GM10266 (cell line): ENCODE data around the gene NLGN2.

ENCODE experiments used
- DNase-seq: peaks from one replicate; pipeline ENCODE4 v3.0.0; 2012; ENCODE audit errors: extremely low spot score
- TF ChIP-seq, protein P1 (sequence below): IDR thresholded peaks from 2 replicates; pipeline ENCODE4 v1.5.1; 2012; ENCODE audit warnings: mild to moderate bottlenecking, low read depth; ENCODE audit not compliant: control insufficient read depth, insufficient read depth; ENCODE audit errors: missing control alignments

Gene NLGN2

GRCh38 chr17:7403977-7404736 lies 3.5 kb upstream of the NLGN2 start, which contains the start of gene TMEM256:
Gene TMEM256, minus strand, starts transcription at chr17:7404097. Its CDS starts 13 bp downstream, at chr17:7404084.
- TF ChIP-seq, protein P1, sequence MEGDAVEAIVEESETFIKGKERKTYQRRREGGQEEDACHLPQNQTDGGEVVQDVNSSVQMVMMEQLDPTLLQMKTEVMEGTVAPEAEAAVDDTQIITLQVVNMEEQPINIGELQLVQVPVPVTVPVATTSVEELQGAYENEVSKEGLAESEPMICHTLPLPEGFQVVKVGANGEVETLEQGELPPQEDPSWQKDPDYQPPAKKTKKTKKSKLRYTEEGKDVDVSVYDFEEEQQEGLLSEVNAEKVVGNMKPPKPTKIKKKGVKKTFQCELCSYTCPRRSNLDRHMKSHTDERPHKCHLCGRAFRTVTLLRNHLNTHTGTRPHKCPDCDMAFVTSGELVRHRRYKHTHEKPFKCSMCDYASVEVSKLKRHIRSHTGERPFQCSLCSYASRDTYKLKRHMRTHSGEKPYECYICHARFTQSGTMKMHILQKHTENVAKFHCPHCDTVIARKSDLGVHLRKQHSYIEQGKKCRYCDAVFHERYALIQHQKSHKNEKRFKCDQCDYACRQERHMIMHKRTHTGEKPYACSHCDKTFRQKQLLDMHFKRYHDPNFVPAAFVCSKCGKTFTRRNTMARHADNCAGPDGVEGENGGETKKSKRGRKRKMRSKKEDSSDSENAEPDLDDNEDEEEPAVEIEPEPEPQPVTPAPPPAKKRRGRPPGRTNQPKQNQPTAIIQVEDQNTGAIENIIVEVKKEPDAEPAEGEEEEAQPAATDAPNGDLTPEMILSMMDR, result no peak
- DNase-seq, result peak; percentile 98

GRCh38 chr17:7404737-7405349 lies 2.8 kb upstream of the NLGN2 start:
- TF ChIP-seq, protein P1, result no peak
- DNase-seq, result no peak

DNA sequence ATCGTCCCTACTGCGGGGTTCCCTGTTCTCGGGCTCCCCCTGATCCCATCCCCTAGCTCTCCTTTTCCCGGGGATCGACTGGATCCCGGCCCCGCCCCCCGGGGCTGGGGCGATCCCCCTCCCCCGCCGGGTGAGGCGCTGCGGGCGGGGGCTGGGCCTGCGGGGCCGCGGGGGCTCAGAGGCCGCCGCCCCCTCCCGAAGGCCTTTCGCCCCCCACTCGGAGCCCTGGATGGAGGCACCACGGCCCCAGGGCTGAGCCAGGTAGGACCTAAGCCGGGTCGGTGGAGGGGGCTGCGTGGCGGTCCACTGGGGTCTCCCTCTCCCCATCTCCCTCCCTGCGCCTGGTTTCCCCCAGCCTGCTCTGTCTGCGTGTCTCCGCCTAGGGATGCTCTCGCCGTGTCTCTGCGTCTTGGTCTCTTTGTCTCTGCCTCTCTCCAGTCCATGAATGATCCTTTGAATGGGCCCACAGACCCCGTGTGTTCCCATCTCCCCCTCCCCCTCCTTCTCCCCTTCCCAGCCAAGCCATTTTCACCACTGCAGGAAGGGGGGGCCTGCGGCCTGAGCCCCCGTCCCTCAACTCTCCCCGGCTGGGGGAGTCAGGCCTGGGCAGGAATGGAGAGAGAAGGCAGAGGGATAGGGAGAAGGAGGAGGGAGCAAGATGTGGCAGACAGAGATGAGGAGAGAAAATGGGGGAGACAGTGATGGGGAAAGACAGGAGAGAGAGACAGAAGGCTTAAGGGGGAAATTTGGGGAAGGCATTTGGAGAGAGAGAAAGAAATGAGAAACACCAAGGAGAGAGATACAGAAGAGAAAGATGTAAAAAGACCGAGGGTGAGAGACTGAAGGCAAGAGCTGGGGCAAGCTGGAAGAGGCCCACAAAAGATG lies 2.1 kb upstream of the NLGN2 start:
- TF ChIP-seq, protein P1, result no peak
- no peak for DNase-seq

GRCh38 chr17:7406235-7406825 lies 1.3 kb upstream of the NLGN2 start:
- TF ChIP-seq, protein P1, result no peak
- DNase-seq, result no peak

GRCh38 chr17:7407082-7407481 lies 563 bp upstream of the NLGN2 start:
- no peak for DNase-seq
- TF ChIP-seq, protein P1, result no peak

DNA sequence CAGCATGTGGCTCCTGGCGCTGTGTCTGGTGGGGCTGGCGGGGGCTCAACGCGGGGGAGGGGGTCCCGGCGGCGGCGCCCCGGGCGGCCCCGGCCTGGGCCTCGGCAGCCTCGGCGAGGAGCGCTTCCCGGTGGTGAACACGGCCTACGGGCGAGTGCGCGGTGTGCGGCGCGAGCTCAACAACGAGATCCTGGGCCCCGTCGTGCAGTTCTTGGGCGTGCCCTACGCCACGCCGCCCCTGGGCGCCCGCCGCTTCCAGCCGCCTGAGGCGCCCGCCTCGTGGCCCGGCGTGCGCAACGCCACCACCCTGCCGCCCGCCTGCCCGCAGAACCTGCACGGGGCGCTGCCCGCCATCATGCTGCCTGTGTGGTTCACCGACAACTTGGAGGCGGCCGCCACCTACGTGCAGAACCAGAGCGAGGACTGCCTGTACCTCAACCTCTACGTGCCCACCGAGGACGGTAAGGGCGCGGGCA lies 645 bp downstream of the NLGN2 start:
- TF ChIP-seq, protein P1, result no peak
- DNase-seq, result no peak
